GM18907 (cell line): Measurements from ENCODE around the gene SOWAHA.

ENCODE experiments used
- ATAC-seq: cut with Tn5 transposase; IDR thresholded peaks from one replicate; pipeline ENCODE4 v1.9.1; 2021; ENCODE audit warnings: mild to moderate bottlenecking, moderate library complexity; ENCODE audit not compliant: unreplicated experiment

Gene SOWAHA

DNA sequence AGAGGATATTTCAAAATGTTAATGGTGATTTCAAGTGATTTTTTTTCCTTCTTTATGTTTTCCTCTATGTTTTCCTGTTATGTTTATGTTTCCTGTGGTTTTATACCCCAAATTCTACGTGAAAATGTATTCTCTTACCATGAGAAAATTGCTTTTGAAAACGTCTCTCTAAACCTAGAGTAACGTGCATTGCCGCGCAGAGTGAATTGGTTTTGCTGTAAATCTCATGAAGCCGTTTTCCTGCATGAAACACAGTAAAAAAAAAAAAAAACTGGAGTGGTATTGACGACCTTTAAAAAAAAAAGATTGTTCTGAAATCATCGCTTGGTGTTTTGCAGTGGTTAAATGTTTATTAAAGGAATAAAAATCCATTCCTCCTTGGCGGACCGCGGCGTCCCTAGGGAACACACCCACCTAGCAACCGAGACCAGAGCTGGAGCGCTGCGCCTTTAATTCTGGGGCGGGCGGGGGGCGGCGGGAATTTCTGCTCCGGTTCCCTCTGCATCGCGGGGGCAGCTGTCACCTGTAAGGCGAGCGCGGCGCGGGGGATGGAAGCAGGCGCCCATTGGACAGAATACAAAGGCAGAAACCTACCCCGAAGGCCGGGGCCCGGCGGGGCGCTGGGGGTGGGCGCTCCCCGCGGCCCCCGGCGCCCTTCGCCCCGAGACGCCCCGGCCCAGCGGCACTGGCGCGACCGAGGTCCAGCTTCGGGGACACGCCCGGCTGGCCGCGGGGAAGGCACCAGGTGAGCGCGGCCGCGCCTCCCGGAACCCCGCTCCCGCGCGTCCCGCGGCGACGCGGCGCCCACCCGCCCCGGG, at the start of gene SOWAHA:
Gene SOWAHA, plus strand, starts transcription at position 522 of the 818 bp plus-strand sequence. CDS start 320 bp downstream, outside the sequence.
- no peak for ATAC-seq

DNA sequence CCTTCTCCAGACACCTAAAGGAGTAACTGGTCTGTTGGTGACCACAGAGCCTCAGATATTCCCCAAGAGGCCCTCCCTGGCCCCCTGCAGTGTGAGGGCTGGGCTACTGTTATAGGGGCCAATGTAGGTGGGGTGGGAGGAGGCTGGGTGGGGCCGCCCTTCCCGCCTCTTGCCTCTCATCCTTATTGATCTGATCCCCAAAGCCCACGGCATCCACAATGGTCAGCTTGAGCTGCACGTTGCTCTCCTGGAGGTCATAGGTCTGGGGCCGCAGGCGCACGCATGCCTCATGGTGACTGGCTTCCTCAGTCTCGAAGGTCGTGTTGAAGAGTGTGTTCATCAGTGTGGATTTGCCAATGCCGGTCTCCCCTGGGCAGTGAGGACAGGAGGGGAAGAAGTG, 49.1 kb upstream of the SOWAHA start:
- no peak for ATAC-seq

DNA sequence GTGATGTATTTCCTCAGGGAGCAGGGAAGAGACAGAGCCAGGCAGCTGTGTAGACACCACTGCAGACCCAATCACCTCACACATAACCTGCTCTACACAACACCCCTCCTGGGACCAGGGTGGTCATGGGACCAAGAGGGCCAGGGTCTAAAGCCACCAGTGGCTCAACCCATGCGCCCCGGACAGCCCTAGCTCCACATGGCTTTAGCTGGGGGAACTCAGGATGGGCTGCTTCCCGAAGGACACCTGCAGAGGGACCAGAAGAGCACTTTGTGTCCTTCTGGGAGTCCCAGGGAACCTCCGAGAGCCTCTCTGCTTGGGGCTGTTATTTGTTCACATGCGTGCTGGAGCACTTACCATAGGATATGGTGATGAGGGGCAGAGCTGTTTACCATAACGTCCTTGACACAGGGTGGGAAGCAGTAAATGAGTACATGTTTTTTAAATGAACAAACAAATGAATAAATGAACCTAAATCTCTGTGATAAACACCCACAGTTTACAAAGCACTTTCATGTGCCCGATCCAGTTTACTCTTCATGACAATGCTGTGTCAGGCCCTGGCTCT, 48.3 kb upstream of the SOWAHA start:
- ATAC-seq: no peak

DNA sequence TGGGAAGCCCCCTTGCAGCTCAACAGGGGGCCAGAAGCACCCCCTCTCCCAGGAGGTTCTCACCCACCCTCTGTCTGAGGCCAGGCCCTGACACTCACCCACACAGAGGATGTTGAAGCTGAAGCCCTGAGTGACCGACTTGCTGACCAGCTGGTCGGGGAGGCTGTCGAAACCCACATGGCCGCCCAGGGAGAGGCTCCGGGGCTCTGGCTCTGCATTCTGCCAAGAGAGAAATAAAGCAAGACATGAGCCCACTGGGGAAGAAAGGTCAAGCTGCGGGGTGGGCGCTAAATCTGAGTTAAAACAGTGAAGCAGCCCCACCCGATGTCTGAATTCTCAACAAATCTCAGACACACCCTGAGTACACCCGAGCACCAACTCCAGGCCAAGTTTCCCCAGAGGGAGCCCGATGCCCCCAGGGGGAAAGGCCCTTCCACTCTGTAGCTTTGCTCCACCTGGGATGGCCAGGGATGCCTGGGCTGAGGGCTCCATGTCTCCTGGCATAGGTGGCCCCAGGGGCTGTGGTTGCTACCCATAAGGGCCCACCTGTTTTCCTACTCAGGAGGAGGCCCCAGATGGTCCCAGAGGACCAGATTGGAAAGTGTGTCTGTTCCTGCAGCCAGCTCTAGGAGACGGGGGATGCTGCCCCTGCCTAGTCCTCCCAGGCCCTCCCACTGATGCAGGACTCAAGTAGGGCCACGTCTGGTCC, 47.6 kb upstream of the SOWAHA start:
- ATAC-seq: no peak

DNA sequence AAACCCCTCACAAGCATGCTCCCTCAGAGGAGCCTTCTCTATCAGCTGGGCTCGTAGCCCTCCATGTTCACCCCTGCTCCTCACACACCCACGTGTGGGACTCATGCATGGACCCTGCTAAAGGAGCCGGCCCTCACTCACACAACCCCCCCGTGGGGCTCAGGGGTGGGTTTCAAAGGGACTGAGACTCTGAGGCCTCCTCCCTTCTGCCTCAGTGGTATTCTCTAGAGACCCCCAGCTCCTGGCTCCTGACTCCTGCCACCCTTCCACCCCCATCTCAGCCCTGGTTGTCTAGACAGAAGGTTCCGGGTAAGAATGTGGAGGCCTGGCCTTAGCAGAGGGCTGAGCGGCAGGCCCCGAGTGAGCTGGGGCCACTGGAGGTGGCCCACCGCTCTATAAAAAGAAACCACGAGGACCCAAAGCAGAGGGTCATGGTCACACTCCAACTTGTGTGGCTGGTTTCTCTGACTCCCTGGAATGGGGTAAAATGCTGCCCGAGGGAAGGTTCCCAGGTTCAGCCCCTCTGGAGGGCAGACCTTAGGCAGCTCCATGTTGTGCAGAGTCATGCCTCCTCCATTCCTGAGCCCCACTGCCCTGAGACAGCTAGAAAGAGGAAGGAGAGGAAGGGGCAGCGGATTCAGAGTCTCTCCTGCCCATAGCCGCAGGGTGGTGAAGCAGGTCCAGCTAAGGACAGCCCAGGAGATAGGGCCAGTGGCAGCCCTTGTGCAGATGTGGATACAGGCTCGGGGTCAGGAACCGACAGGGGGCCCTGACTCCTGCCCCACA, 46.9 kb upstream of the SOWAHA start:
- no peak for ATAC-seq

GRCh38 chr5:132766806-132767055, 46.4 kb upstream of the SOWAHA start:
- ATAC-seq: no peak

DNA sequence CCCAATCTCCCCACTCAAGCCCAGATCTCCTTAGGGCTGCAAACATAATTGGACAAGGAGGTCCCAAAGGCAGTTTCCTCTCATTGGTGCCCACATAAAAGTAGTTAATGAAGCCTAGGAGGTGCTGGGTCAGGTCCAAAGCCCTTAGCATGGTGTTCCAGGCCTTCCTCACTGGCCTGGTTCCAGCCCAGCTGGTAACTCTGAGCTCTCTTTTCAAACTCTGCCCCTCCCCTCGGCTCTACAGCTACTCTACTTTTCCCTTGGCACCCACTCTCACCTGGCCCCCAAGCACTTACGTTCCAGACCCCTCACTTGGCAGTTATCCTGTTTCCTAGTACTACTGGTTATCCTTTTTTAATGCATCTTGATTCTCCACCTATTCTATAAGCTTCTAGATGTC, 46.0 kb upstream of the SOWAHA start:
- ATAC-seq: no peak

DNA sequence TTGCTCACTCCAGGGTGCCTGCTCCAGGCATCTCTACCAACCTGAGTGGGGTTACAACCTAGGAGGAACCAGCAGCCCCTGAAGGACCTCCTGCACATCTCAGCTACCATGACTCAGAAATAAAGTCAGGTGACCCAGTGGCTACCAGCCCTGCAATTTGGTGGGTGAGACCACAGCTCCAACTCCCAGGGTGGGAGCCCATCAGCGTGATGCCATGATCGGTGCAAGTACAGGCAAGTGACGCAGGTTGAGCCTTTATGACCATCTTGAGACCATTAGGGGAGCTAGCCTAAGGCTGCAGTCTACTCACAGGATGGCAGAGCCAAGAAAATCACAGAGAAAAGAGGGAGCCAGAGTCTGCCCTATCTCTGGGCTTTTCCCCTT, 44.6 kb upstream of the SOWAHA start:
- no peak for ATAC-seq

DNA sequence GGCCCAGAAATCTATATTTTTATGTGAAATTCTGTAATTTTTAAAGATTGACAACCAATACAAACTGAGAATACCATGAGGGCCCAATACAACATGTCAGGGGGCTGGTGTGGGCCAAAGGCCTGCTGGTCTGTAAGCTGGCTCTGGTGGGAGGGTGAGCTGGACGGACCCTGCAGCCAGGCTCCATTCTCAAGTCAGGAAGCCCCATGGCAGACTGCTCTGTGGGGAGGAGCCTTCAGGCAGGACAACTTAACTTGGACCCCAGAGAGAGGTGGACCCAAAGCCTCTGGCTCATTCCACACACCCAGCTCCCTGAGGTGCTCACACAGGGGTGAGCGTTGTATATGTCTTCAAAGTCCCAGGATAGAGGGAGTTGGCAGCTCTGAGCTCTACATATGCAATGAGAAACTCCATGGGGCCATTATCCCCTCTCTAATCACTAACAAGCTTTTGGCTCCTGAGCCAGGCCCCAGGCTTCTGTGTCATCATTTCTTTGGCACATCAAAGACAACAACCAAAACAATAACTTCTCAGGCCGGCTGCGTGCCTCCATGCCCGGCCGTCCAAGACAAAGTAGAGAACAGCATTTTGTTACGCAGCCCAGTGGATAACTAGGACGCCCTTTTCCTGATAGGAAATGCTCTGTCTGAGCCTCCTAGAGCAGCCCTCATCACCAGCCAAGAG, 42.5 kb upstream of the SOWAHA start:
- no peak for ATAC-seq

DNA sequence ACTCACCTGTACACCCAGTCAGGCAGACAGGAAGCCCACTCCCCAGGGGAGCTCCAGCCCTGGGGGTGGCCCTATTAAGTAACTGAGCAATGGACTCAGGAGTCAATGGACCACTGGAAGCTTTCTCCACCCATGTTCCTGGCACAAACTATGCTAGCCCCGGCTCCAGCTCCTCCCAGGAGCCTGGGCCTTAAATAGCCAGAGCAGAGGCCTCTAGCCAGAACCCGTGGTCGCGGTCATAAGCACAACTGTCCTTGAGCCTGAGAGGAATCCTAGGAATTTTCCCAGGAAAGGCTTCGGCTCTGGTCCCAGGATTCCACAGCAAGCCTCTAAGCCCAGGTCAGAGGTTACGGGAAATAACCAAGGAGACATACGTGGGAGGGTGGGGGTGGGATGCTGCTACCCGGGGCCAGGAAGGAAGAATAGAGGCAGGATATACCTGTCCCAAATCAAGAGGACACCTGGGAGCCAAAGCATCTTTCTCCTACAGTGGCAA, 41.6 kb upstream of the SOWAHA start:
- ATAC-seq: no peak

GRCh38 chr5:132772291-132773070, 40.6 kb upstream of the SOWAHA start:
- no peak for ATAC-seq

DNA sequence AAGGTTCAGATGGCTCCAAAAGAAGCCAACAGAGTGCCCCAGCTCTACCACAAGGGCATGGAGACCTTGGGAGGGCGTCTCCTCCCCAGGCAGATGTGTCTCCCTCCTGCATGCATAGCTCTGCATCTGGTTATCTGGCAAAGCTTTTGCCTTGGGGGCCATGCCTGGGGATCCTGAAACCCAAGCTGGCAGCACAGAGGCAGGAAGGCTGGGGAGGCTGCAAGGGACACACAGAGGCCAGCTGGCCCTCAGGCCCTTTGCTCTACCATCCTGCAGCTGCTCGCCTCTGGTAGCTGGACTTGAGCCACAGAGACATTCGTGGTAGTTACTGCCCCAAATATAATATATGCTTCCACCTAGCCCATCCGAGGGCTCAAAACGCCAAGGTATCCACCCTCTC, 40.0 kb upstream of the SOWAHA start:
- no peak for ATAC-seq

DNA sequence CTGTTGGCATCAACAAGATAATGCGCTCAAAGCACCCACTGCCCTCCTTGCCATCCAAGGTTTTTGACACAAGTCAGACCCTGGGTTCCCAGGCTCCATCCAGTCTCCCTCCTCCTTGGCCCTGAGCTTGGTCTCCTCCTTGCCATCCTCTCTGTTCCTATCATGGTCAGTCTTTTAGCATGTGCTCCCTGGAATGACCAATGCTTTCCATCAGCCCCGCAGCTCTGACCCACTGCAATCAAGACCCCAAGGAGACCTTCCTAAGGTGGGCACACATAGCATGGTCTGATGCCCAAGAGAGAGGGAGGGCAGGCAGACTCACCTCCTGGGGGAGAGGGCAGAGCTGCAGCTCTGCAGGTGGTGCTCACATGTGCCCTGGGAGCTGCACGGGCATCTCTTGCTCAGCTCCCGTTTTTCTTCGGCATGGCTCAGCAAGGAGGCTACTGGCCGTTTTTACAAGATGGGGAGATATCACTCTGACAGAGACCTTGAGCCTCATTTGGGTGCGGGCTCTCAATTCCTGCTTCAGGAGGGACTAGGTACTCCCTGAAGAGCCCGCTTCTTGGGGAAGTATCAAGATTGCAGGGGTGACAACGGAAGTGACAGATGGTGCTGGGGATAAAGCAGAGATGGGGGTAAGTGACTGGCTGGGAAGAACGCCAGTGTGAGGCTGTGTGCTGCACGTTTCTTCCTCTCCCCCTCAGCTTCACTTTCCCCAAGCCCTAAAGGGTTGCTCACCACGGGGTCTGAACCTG, 39.3 kb upstream of the SOWAHA start:
- ATAC-seq: no peak

DNA sequence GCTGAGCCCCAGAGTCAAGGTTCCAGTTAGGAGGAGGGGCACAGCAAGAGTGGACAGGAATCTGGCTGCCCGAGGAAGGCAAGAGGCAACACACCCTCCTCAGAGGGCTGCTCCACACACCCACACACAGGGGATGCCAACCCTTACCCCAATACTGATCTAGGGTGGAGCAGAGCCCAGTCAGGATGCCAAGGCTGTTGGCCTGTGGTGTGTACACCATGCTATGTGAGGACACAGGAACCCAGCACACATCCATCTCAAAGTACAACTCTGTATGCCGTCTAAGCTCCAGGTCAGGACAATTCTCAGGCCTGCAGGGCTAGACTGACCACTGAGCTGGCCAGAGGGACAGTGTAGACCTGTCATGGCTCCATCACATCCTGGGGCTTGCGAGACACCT, 38.7 kb upstream of the SOWAHA start:
- no peak for ATAC-seq

GRCh38 chr5:132774896-132775295, 38.2 kb upstream of the SOWAHA start:
- no peak for ATAC-seq

DNA sequence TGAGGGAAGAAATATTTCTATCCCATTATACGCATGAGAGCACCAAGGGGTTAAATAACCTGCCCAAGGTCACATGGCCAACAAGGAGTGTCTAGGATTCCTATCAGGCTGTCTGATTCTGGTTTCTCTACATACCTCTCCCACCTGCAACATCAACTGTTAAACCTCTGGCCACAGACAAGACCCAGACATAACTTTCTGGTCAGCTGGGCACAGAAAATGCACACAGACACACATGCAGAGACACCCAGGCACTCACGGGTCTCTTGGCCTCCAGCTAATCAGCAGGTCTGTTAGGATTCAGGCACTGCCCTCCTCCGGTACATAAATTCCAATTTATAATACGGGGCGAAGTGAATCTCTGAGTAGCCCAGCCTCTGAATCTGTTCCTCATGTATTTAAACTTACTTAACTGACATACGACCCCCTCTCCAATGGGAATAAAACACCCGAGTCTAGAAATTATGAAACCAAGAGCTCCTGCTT, 37.6 kb upstream of the SOWAHA start:
- no peak for ATAC-seq

DNA sequence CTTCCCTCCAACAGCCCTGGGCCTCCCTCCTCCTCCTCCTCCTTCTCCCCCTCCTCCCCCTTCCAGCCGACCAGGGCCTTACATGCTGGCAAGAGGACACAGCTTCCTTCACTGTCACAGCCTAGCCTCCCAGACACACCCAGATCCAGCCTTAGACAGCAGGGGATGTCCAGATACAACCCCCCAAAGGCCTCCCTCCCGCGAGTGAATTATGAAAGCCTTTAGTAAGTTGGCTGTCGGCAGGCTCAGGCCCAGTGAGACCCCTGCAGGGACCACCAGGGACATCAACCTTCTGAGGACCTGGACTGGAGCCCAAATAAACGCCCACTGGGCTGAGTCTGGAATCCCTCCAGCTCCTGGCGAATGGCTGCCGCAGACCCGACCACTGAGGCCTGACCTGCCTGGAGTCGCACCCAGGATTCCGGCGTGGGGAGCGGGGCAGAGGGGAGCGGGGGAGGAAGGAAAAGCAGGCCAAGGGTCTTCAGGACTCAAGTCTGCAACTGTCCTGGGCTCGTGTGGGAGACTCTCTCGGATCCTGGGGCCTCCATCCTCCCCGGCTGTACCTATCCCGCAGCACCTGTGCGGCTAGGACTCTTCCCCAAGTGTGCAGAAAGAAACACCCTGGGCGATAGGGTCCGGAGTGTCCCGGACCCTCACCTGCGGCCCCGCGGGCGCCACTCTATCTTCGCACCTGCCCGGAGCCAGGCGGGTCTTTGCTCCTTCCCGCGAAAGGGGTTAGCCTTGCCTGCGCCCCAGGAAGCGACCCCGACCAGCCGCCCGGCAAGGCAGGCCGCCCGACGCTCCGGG, 36.8 kb upstream of the SOWAHA start:
- ATAC-seq: peak; percentile 26

DNA sequence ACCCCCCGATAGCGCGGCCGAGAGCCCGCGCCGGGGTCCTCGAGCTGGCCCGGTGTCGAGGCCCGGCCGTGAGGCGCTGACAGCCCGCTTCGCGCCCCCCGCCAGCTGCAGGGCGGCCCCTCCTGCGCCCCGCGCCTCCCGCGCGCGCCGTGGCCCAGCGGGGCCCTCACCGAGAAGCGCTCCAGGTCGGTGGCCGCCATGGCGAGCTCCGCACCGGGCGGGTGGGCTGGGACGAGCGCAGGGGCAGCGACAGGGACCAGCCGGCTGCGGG, 36.2 kb upstream of the SOWAHA start:
- no peak for ATAC-seq
